ENCODE results near the gene GLYR1. TPM values are rescaled to one million over a fixed set of nuclear protein-coding genes. Genes with fewer than 3 reads are reported as not detected.

The GLYR1 gene
- total RNA-seq, 1 experiment from 2014 or later, result 111 TPM

- in situ Hi-C loops (cut with HindIII; ENCODE audit: low pct_unique_long_range_greater_than_20kb, low sequenced_read_pairs), result no loop called here
These were observed 63.1 kb downstream of the GLYR1 start for GRCh38 chr16:4783951-4784336.

GRCh38 chr16:4783251-4783950, 63.7 kb downstream of the GLYR1 start:
- Histone ChIP-seq H3K27me3 (ENCODE audit: control insufficient read depth, insufficient read depth, low read length) (no peaks in the 10 kb centered on the region), H3K4me3 (ENCODE audit: low read depth in 2 of 2, low read length in 2 of 2) (no peak overlapping the region), H3K36me3 (ENCODE audit: control insufficient read depth, insufficient read depth, low read length) (no peaks in the 10 kb centered on the region), H3K27ac (ENCODE audit: low read length) (no peak overlapping the region), H3K9me3 (ENCODE audit: control insufficient read depth, insufficient read depth, low read depth, low read length) (no peaks in the 10 kb centered on the region), H3K4me1 (ENCODE audit: control insufficient read depth, insufficient read depth, low read length) (peaks cover 7% of the 10 kb centered on the region; the same call in 1 of the 2 replicates)
- intact Hi-C loops (cut with micrococcal nuclease; ENCODE audit: unreplicated experiment), result no loop called here
- no TSS peak for BruUV-seq (replicated peaks)
- POLR2A ChIA-PET, result interaction anchor here (0.7 kb wide), 1 partner anchor 14 kb away, joined by 3 read pairs; no protein-coding TSS in a partner anchor
- TF ChIP-seq POLR2AphosphoS5 (IDR thresholded peaks at IDR 0.05; ENCODE audit: low read depth, low read length), result no peak
- TF ChIP-seq SIN3A (IDR thresholded peaks at IDR 0.05; ENCODE audit: borderline replicate concordance, insufficient read depth, low read depth, low read length), result no peak
- no peak for TF ChIP-seq TCF7L2 (IDR thresholded peaks at IDR 0.05; ENCODE audit: low read depth, low read length)
- TF ChIP-seq REST (IDR thresholded peaks at IDR 0.05; ENCODE audit: insufficient read depth in 1 of 2, low read depth in 2 of 2, low read length in 1 of 2), result no peak
- no peak for TF ChIP-seq CTCF (IDR thresholded peaks at IDR 0.05)
- ATAC-seq (no peak), DNase-seq (ENCODE audit: low read depth, low spot score) (no peak)
- CTCF ChIA-PET, result no interaction called here
- in situ Hi-C loops (cut with HindIII; ENCODE audit: low pct_unique_long_range_greater_than_20kb, low sequenced_read_pairs), result no loop called here

More at GRCh38 chr16:4783951-4784336, 63.1 kb downstream of the GLYR1 start:
- no peaks in the 10 kb centered on the region for H3K27me3 ChIP-seq (ENCODE audit: control insufficient read depth, insufficient read depth, low read length)
- ATAC-seq (no peak), DNase-seq (ENCODE audit: low read depth, low spot score) (no peak)
- H3K4me3 ChIP-seq (ENCODE audit: low read depth in 2 of 2, low read length in 2 of 2), result no peak overlapping the region
- H3K27ac ChIP-seq (ENCODE audit: low read length), result no peak overlapping the region
- no peaks in the 10 kb centered on the region for H3K36me3 ChIP-seq (ENCODE audit: control insufficient read depth, insufficient read depth, low read length)
- BruUV-seq (replicated peaks), result no TSS peak
- no peak for TF ChIP-seq TCF7L2 (IDR thresholded peaks at IDR 0.05; ENCODE audit: low read depth, low read length)
- no peak for TF ChIP-seq SIN3A (IDR thresholded peaks at IDR 0.05; ENCODE audit: borderline replicate concordance, insufficient read depth, low read depth, low read length)
- no peak for TF ChIP-seq REST (IDR thresholded peaks at IDR 0.05; ENCODE audit: insufficient read depth in 1 of 2, low read depth in 2 of 2, low read length in 1 of 2)
- TF ChIP-seq POLR2AphosphoS5 (IDR thresholded peaks at IDR 0.05; ENCODE audit: low read depth, low read length), result no peak
- TF ChIP-seq CTCF (IDR thresholded peaks at IDR 0.05), result no peak
- intact Hi-C loops (cut with micrococcal nuclease; ENCODE audit: unreplicated experiment), result no loop called here
- H3K9me3 ChIP-seq (ENCODE audit: control insufficient read depth, insufficient read depth, low read depth, low read length), result no peaks in the 10 kb centered on the region
- ChIA-PET CTCF (no interaction called here), POLR2A (no interaction called here)
- H3K4me1 ChIP-seq (ENCODE audit: control insufficient read depth, insufficient read depth, low read length), result peaks cover 12% of the 10 kb centered on the region; the same call in 1 of the 2 replicates
